ENCODE results near the gene IGFALS. TPM values are rescaled to one million over a fixed set of nuclear protein-coding genes. Genes with fewer than 3 reads are reported as not detected.

The IGFALS gene
- total RNA-seq, 1 donor from 2014 or later, result not detected

GRCh38 chr16:1789643-1790045, 3.9 kb downstream of the IGFALS start:
- no peak for ATAC-seq

- peak; percentile 67 for ATAC-seq
Measured at GRCh38 chr16:1788708-1789100, 4.8 kb downstream of the IGFALS start.

- ATAC-seq, result no peak
Measured at GRCh38 chr16:1788095-1788707, 5.3 kb downstream of the IGFALS start.

- ATAC-seq, result no peak
Measured at GRCh38 chr16:1787322-1788094, 6.0 kb downstream of the IGFALS start.

GRCh38 chr16:1787056-1787321, 6.5 kb downstream of the IGFALS start:
- ATAC-seq, result no peak

- ATAC-seq, result no peak
Measured at GRCh38 chr16:1786242-1787055, 7.1 kb downstream of the IGFALS start.

GRCh38 chr16:1785846-1786170, 7.7 kb downstream of the IGFALS start:
- no peak for ATAC-seq

- ATAC-seq, result no peak
Measured at GRCh38 chr16:1784977-1785845, 8.3 kb downstream of the IGFALS start.

- peak; percentile 88 for ATAC-seq
Measured at GRCh38 chr16:1782408-1783264, 10.9 kb downstream of the IGFALS start, which contains the start of the genes NUBP2 and SPSB3. Gene NUBP2 (plus strand): TSS chr16:1782960. CDS start chr16:1783021, 61 bp downstream. Gene SPSB3 (minus strand): TSS chr16:1782571. CDS start chr16:1781483, 1,088 bp downstream.

GRCh38 chr16:1781758-1782407, 11.6 kb downstream of the IGFALS start:
- peak; percentile 14 for ATAC-seq

GRCh38 chr16:1781254-1781653, 12.3 kb downstream of the IGFALS start:
- ATAC-seq, result no peak

- no peak for ATAC-seq
Measured at GRCh38 chr16:1780677-1781072, 12.8 kb downstream of the IGFALS start.

GRCh38 chr16:1779741-1780676, 13.5 kb downstream of the IGFALS start:
- peak; percentile 14 for ATAC-seq

- ATAC-seq, result no peak
Measured at GRCh38 chr16:1779234-1779701, 14.2 kb downstream of the IGFALS start.

GRCh38 chr16:1778200-1779179, 15.0 kb downstream of the IGFALS start:
- ATAC-seq, result no peak

- no peak for ATAC-seq
Measured at GRCh38 chr16:1777375-1778199, 15.9 kb downstream of the IGFALS start.

- no peak for ATAC-seq
Measured at GRCh38 chr16:1776991-1777374, 16.5 kb downstream of the IGFALS start.

- no peak for ATAC-seq
Measured at GRCh38 chr16:1776672-1776955, 16.9 kb downstream of the IGFALS start.
